CD4-positive, alpha-beta memory T cell (primary cell): Measurements from ENCODE around the gene SEC16A. TPM values are rescaled to one million over a fixed set of nuclear protein-coding genes. Genes with fewer than 3 reads are reported as not detected.

ENCODE experiments used
- CTCF ChIA-PET: fragments of 350-600 bp; sonication (Branson Sonifier 250); formaldehyde crosslinking; loops from one replicate; lab custom pipeline; 2021; ENCODE audit warnings: inconsistent platforms; ENCODE audit not compliant: partially characterized antibody; lab: Charles Lee
- POLR2A ChIA-PET: fragments of 350-600 bp; sonication (Branson Sonifier 250); formaldehyde crosslinking; loops from one replicate; lab custom pipeline; 2021; ENCODE audit not compliant: partially characterized antibody; lab: Charles Lee
- DNase-seq, 5 donors: peaks; one replicate each; pipeline versions ENCODE4 v3.0.0 to v3.0.0-alpha.2; 2020 to 2022; ENCODE audit warnings: mixed read lengths in 1 of 5
- H3K27ac ChIP-seq: one replicate; pipeline ENCODE4 v1.7.0; 2013; ENCODE audit warnings: low read depth, low read length
- H3K27me3 ChIP-seq: 2 replicates; pipeline ENCODE4 v1.7.0; 2013; ENCODE audit warnings: mild to moderate bottlenecking, low read length, moderate library complexity; ENCODE audit not compliant: insufficient read depth
- H3K36me3 ChIP-seq: 2 replicates; pipeline ENCODE4 v1.7.0; 2013; ENCODE audit warnings: mild to moderate bottlenecking, low read length, moderate library complexity; ENCODE audit not compliant: insufficient read depth
- H3K4me1 ChIP-seq: 2 replicates; pipeline ENCODE4 v1.7.0; 2013; ENCODE audit warnings: mild to moderate bottlenecking, low read length, moderate library complexity; ENCODE audit not compliant: insufficient read depth
- H3K4me3 ChIP-seq, 2 donors: one replicate each; pipeline ENCODE4 v1.7.0; 2013; ENCODE audit warnings: low read length in 2 of 2, mild to moderate bottlenecking in 1 of 2
- H3K9me3 ChIP-seq, 2 donors: one replicate each; pipeline ENCODE4 v1.7.0; 2013; ENCODE audit warnings: low read length in 2 of 2, control low read depth in 1 of 2; ENCODE audit not compliant: control insufficient read depth in 1 of 2
- H3K27ac Mint-ChIP-seq, 7 donors: one replicate each; pipeline ENCODE4 v1.8.0; 2020 to 2021; ENCODE audit warnings: mixed read lengths in 7 of 7, mild to moderate bottlenecking in 6 of 7, inconsistent platforms in 3 of 7, moderate library complexity in 3 of 7
- H3K27me3 Mint-ChIP-seq, 2 donors: one replicate each; pipeline ENCODE4 v1.8.0; 2020 to 2021; ENCODE audit warnings: mixed read lengths in 2 of 2
- H3K36me3 Mint-ChIP-seq, 2 donors: one replicate each; pipeline ENCODE4 v1.8.0; 2020 to 2021; ENCODE audit warnings: mixed read lengths in 2 of 2, inconsistent platforms in 1 of 2, mild to moderate bottlenecking in 1 of 2
- H3K4me1 Mint-ChIP-seq, 4 donors: one replicate each; pipeline ENCODE4 v1.8.0; 2020 to 2021; ENCODE audit warnings: mixed read lengths in 4 of 4, mild to moderate bottlenecking in 1 of 4
- H3K4me3 Mint-ChIP-seq, 8 donors: one replicate each; pipeline ENCODE4 v1.8.0; 2020 to 2021; ENCODE audit warnings: mixed read lengths in 8 of 8, mild to moderate bottlenecking in 7 of 8, moderate library complexity in 6 of 8, inconsistent platforms in 3 of 8
- H3K9me3 Mint-ChIP-seq, 8 donors: one replicate each; pipeline ENCODE4 v1.8.0; 2020 to 2021; ENCODE audit warnings: mixed read lengths in 8 of 8, mild to moderate bottlenecking in 5 of 8, inconsistent platforms in 3 of 8, moderate library complexity in 1 of 8
- intact Hi-C: fragments of 100-400 bp; cut with micrococcal nuclease; formaldehyde crosslinking; loops from one replicate; pipeline ENCODE4 v1.15.1; 2023
- polyA plus RNA-seq, 2 donors: library from polyadenylated mRNA; unstranded; fragments of 300-500 nt; fragmentation: Illumina TruSeq; gene quantifications; one replicate each; pipeline ENCODE4 v1.2.3, GENCODE V29; 2021
- total RNA-seq, 2 experiments: library from RNA; stranded (reverse); gene quantifications; one replicate each; pipeline ENCODE4 v1.2.3, GENCODE V29; 2021

The SEC16A gene
- total and polyA plus RNA-seq, 4 experiments from 2014 or later, result 6.6 to 87.7 (median 61.1) TPM

- Histone ChIP-seq H3K27ac (no peak overlapping the region), H3K9me3 (no peaks in the 10 kb centered on the region), H3K27me3 (no peaks in the 10 kb centered on the region), H3K4me1 (peaks cover 29% of the 10 kb centered on the region), H3K4me3 (no peak overlapping the region), H3K36me3 (peaks cover 7% of the 10 kb centered on the region)
- DNase-seq, result no peak
- Mint-ChIP-seq H3K4me1 (peaks cover 16 to 36% (median 23%) of the 10 kb centered on the region in 4 donors), H3K4me3 (peak overlapping the region in 4 of 8 donors; percentile 14 to 88 (median 42)), H3K27ac (peak overlapping the region in 5 of 7 donors; percentile 29 to 88 (median 31)), H3K9me3 (no peaks in the 10 kb centered on the region), H3K27me3 (no peaks in the 10 kb centered on the region), H3K36me3 (peaks cover 0 to 13% of the 10 kb centered on the region in 2 donors)
- ChIA-PET POLR2A (interaction anchor here (1.1 kb wide), 1 partner anchor 11 kb away, joined by 4 read pairs; no protein-coding TSS in a partner anchor), CTCF (interaction anchor here (0.5 to 1.4 kb wide), 2 partner anchors 18 to 22 kb away, joined by 3 read pairs; no protein-coding TSS in a partner anchor)
- intact Hi-C loops, result no loop called here
These were observed 46.7 kb downstream of the SEC16A start for GRCh38 chr9:136436055-136436634.

GRCh38 chr9:136434580-136435169, 48.2 kb downstream of the SEC16A start:
- H3K27me3 ChIP-seq, result no peaks in the 10 kb centered on the region
- intact Hi-C loops, result no loop called here
- DNase-seq, result no peak
- no peak overlapping the region for H3K4me3 ChIP-seq
- H3K27ac Mint-ChIP-seq, result no peak overlapping the region
- peaks cover 3 to 17% of the 10 kb centered on the region in 2 donors for H3K36me3 Mint-ChIP-seq
- H3K27me3 Mint-ChIP-seq, result no peaks in the 10 kb centered on the region
- no peak overlapping the region for H3K27ac ChIP-seq
- ChIA-PET POLR2A (interaction anchor here (1.1 kb wide), 1 partner anchor 25 kb away, joined by 3 read pairs; no protein-coding TSS in a partner anchor), CTCF (no interaction called here)
- peaks cover 16 to 32% (median 23%) of the 10 kb centered on the region in 4 donors for H3K4me1 Mint-ChIP-seq
- no peaks in the 10 kb centered on the region for H3K9me3 Mint-ChIP-seq
- peaks cover 24% of the 10 kb centered on the region for H3K4me1 ChIP-seq
- H3K36me3 ChIP-seq, result peaks cover 11% of the 10 kb centered on the region
- no peaks in the 10 kb centered on the region for H3K9me3 ChIP-seq
- H3K4me3 Mint-ChIP-seq, result no peak overlapping the region

- H3K27me3 ChIP-seq, result no peaks in the 10 kb centered on the region
- no peaks in the 10 kb centered on the region for H3K9me3 ChIP-seq
- Mint-ChIP-seq H3K27ac (no peak overlapping the region), H3K9me3 (no peaks in the 10 kb centered on the region), H3K36me3 (peaks cover 3 to 20% of the 10 kb centered on the region in 2 donors), H3K4me3 (no peak overlapping the region), H3K4me1 (peaks cover 16 to 32% (median 23%) of the 10 kb centered on the region in 4 donors), H3K27me3 (no peaks in the 10 kb centered on the region)
- POLR2A ChIA-PET, result interaction anchor here (1.1 kb wide), 1 partner anchor 25 kb away, joined by 3 read pairs; no protein-coding TSS in a partner anchor
- DNase-seq, result no peak
- no peak overlapping the region for H3K27ac ChIP-seq
- no peak overlapping the region for H3K4me3 ChIP-seq
- H3K36me3 ChIP-seq, result peaks cover 11% of the 10 kb centered on the region
- intact Hi-C loops, result no loop called here
- CTCF ChIA-PET, result no interaction called here
- peaks cover 24% of the 10 kb centered on the region for H3K4me1 ChIP-seq
These were observed 48.8 kb downstream of the SEC16A start for GRCh38 chr9:136433849-136434579.

- intact Hi-C loops, result no loop called here
- H3K27ac Mint-ChIP-seq, result no peak overlapping the region
- no peaks in the 10 kb centered on the region for H3K27me3 Mint-ChIP-seq
- no peak overlapping the region for H3K27ac ChIP-seq
- no peaks in the 10 kb centered on the region for H3K9me3 Mint-ChIP-seq
- no peaks in the 10 kb centered on the region for H3K27me3 ChIP-seq
- peaks cover 3 to 22% of the 10 kb centered on the region in 2 donors for H3K36me3 Mint-ChIP-seq
- CTCF ChIA-PET, result no interaction called here
- H3K9me3 ChIP-seq, result no peaks in the 10 kb centered on the region
- H3K4me1 Mint-ChIP-seq, result peaks cover 14 to 27% (median 21%) of the 10 kb centered on the region in 4 donors
- H3K4me3 ChIP-seq, result no peak overlapping the region
- POLR2A ChIA-PET, result no interaction called here
- no peak for DNase-seq
- H3K36me3 ChIP-seq, result peaks cover 15% of the 10 kb centered on the region
- H3K4me3 Mint-ChIP-seq, result no peak overlapping the region
- H3K4me1 ChIP-seq, result peaks cover 20% of the 10 kb centered on the region
These were observed 49.7 kb downstream of the SEC16A start for GRCh38 chr9:136433043-136433715.

- no peak overlapping the region for H3K27ac ChIP-seq
- H3K4me3 Mint-ChIP-seq, result no peak overlapping the region
- intact Hi-C loops, result no loop called here
- H3K4me1 Mint-ChIP-seq, result peaks cover 10 to 21% (median 16%) of the 10 kb centered on the region in 4 donors
- DNase-seq, result no peak
- peaks cover 14% of the 10 kb centered on the region for H3K4me1 ChIP-seq
- no peaks in the 10 kb centered on the region for H3K27me3 ChIP-seq
- H3K9me3 ChIP-seq, result no peaks in the 10 kb centered on the region
- POLR2A ChIA-PET, result no interaction called here
- H3K27ac Mint-ChIP-seq, result no peak overlapping the region
- no peak overlapping the region for H3K4me3 ChIP-seq
- H3K27me3 Mint-ChIP-seq, result no peaks in the 10 kb centered on the region
- CTCF ChIA-PET, result no interaction called here
- peaks cover 15% of the 10 kb centered on the region for H3K36me3 ChIP-seq
- H3K9me3 Mint-ChIP-seq, result no peaks in the 10 kb centered on the region
- H3K36me3 Mint-ChIP-seq, result peaks cover 3 to 20% of the 10 kb centered on the region in 2 donors
These were observed 50.2 kb downstream of the SEC16A start for GRCh38 chr9:136432591-136432990.

GRCh38 chr9:136431782-136432350, 51.0 kb downstream of the SEC16A start:
- H3K4me3 ChIP-seq, result no peak overlapping the region
- ChIA-PET CTCF (no interaction called here), POLR2A (no interaction called here)
- intact Hi-C loops, result no loop called here
- Mint-ChIP-seq H3K4me3 (no peak overlapping the region), H3K36me3 (peaks cover 3 to 20% of the 10 kb centered on the region in 2 donors), H3K27ac (no peak overlapping the region), H3K4me1 (peaks cover 3 to 14% (median 10%) of the 10 kb centered on the region in 4 donors), H3K27me3 (no peaks in the 10 kb centered on the region), H3K9me3 (no peaks in the 10 kb centered on the region)
- peaks cover 6% of the 10 kb centered on the region for H3K4me1 ChIP-seq
- no peak overlapping the region for H3K27ac ChIP-seq
- no peaks in the 10 kb centered on the region for H3K9me3 ChIP-seq
- no peak for DNase-seq
- H3K27me3 ChIP-seq, result no peaks in the 10 kb centered on the region
- H3K36me3 ChIP-seq, result peaks cover 11% of the 10 kb centered on the region
